Cardiac septum (tissue), 1 donor: ENCODE measurements around the gene TEX264. TPM values are rescaled to one million over a fixed set of nuclear protein-coding genes. Genes with fewer than 3 reads are reported as not detected.

Experiments
- DNase-seq: peaks from one replicate; pipeline ENCODE4 v3.0.0-alpha.2; 2020; ENCODE audit warnings: low spot score
- intact Hi-C: fragments of 100-400 bp; cut with DNase I; formaldehyde crosslinking; loops from one replicate; pipeline ENCODE4 v1.14.0; 2022
- total RNA-seq: library from RNA; stranded (reverse); fragmentation: NEBNext Ultra II Directional; extraction: Animal tissue kit (Norgen Biotek cat#: 25700); gene quantifications from one replicate; pipeline ENCODE4 v1.2.1, GENCODE V29; 2021
- donor health status: DM: no; HTN: no; CAD: no.

Gene TEX264
- total RNA-seq, 1 donor from 2014 or later = 28.8 TPM

- intact Hi-C loops = no loop called here
- peak; percentile 66 for DNase-seq
These were observed 39.7 kb downstream of the TEX264 start for GRCh38 chr3:51710631-51711351.

GRCh38 chr3:51711352-51712037 lies 40.4 kb downstream of the TEX264 start:
- peak; percentile 66 for DNase-seq
- intact Hi-C loops = no loop called here

- intact Hi-C loops = no loop called here
- DNase-seq = peak; percentile 27
These were observed 41.0 kb downstream of the TEX264 start for GRCh38 chr3:51712038-51712420.

- intact Hi-C loops = no loop called here
- peak; percentile 70 for DNase-seq
These were observed 41.5 kb downstream of the TEX264 start for GRCh38 chr3:51712511-51712931.

- peak; percentile 51 for DNase-seq
- intact Hi-C loops = no loop called here
These were observed 41.9 kb downstream of the TEX264 start for GRCh38 chr3:51712963-51713362.

GRCh38 chr3:51715231-51715976 lies 44.4 kb downstream of the TEX264 start:
- peak; percentile 63 for DNase-seq
- intact Hi-C loops = loop anchor here (5.0 kb wide), 1 partner anchor 87 kb away; no protein-coding TSS in a partner anchor

- intact Hi-C loops = loop anchor here (5.0 kb wide), 1 partner anchor 86 kb away; no protein-coding TSS in a partner anchor
- no peak for DNase-seq
These were observed 44.9 kb downstream of the TEX264 start for GRCh38 chr3:51715977-51716294.

GRCh38 chr3:51716805-51717204 lies 45.8 kb downstream of the TEX264 start:
- intact Hi-C loops = loop anchor here (5.0 kb wide), 1 partner anchor 85 kb away; no protein-coding TSS in a partner anchor
- no peak for DNase-seq

- DNase-seq = no peak
- intact Hi-C loops = loop anchor here (5.0 kb wide), 1 partner anchor 85 kb away; no protein-coding TSS in a partner anchor
These were observed 46.4 kb downstream of the TEX264 start for GRCh38 chr3:51717446-51717845.

- no peak for DNase-seq
- intact Hi-C loops = loop anchor here (5.0 kb wide), 1 partner anchor 84 kb away; no protein-coding TSS in a partner anchor
These were observed 46.9 kb downstream of the TEX264 start for GRCh38 chr3:51717947-51718346.

- DNase-seq = no peak
- intact Hi-C loops = loop anchor here (5.0 kb wide), 1 partner anchor 84 kb away; no protein-coding TSS in a partner anchor
These were observed 47.7 kb downstream of the TEX264 start for GRCh38 chr3:51718547-51719409.

GRCh38 chr3:51719410-51720025 lies 48.5 kb downstream of the TEX264 start:
- intact Hi-C loops = loop anchor here (5.0 kb wide), 1 partner anchor 83 kb away; no protein-coding TSS in a partner anchor
- no peak for DNase-seq

- intact Hi-C loops = no loop called here
- DNase-seq = no peak
These were observed 49.4 kb downstream of the TEX264 start for GRCh38 chr3:51720292-51721061.

GRCh38 chr3:51721062-51721745 lies 50.2 kb downstream of the TEX264 start:
- intact Hi-C loops = no loop called here

GRCh38 chr3:51722362-51722761 lies 51.3 kb downstream of the TEX264 start:
- intact Hi-C loops = no loop called here
- DNase-seq = no peak

More at GRCh38 chr3:51721062-51721745, 50.2 kb downstream of the TEX264 start:
- DNase-seq = peak; percentile 71

GRCh38 chr3:51727500-51727899 lies 56.4 kb downstream of the TEX264 start:
- DNase-seq = no peak
- intact Hi-C loops = no loop called here

- DNase-seq = no peak
- intact Hi-C loops = no loop called here
These were observed 58.1 kb downstream of the TEX264 start for GRCh38 chr3:51729042-51729633.
